BLaER1 treated with 17β-estradiol and CSF1 and Interleukin-3, amounts not matched to agents 10 nM and 100 nM (cell line): Measurements from ENCODE around the gene PVR.
"Not testable (repeated sequence)": the region's sequence is repeated elsewhere in the genome, so short reads cannot be mapped to it uniquely, and the experiment has no call there.

ENCODE experiments used
- H3K27ac ChIP-seq, 11 experiments: shearing (Covaris generic); formaldehyde crosslinking; 2 replicates each; pipeline ENCODE4 v1.8.1; 2022
- H3K27me3 ChIP-seq, 11 experiments: shearing (Covaris generic); formaldehyde crosslinking; 2 replicates each; pipeline ENCODE4 v1.8.1; 2022
- H3K36me3 ChIP-seq, 11 experiments: shearing (Covaris generic); formaldehyde crosslinking; 2 replicates each; pipeline ENCODE4 v1.8.1; 2022
- H3K4me1 ChIP-seq, 10 experiments: shearing (Covaris generic); formaldehyde crosslinking; 2 replicates each; pipeline ENCODE4 v1.8.1; 2022
- H3K4me2 ChIP-seq, 11 experiments: shearing (Covaris generic); formaldehyde crosslinking; 2 replicates each; pipeline ENCODE4 v1.8.1; 2022
- H3K4me3 ChIP-seq, 10 experiments: shearing (Covaris generic); formaldehyde crosslinking; 2 replicates each; pipeline ENCODE4 v1.8.1; 2022
- H3K9ac ChIP-seq, 11 experiments: shearing (Covaris generic); formaldehyde crosslinking; 2 replicates each; pipeline ENCODE4 v1.8.1; 2022
- H3K9me3 ChIP-seq, 11 experiments: shearing (Covaris generic); formaldehyde crosslinking; replicated peaks in 1 of 11; 2 replicates each; pipeline ENCODE4 v1.8.1; 2022
- H4K20me1 ChIP-seq, 11 experiments: shearing (Covaris generic); formaldehyde crosslinking; 2 replicates each; pipeline ENCODE4 v1.8.1; 2022
- Cebpa-rat ChIP-seq, 11 experiments: shearing (Covaris generic); IDR thresholded peaks; 2 replicates each; pipeline ENCODE4 v1.8.1; 2022

PVR gene

DNA sequence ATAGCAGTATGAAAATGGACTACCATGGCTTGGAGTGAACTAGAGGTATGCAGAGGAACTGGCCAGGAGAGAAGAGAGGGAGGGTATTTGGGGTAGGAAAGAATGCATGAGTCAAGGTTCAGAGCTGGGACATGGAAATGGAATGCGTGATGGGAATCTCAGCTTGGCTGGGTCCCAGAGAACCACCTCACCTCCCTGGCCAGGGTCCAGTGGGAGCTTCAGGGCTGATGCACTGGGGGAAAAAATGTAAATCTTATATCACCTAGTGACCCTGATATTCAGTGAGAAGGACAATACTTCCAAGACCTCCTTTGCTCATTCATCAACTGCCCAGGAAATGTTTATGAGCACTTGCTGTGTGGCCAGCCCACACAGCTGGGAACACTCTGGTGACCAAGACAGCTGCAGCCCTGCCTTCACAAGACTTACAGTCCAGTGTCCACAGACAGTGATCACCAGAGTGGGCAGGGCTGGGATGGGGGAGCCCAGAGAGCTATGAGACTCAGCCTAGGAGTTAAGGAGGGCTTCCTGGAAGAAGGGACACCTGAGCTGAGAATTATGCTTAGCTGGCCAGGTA, 17.6 kb upstream of the PVR start:
- no peak overlapping the region for H3K27ac ChIP-seq
- no peak overlapping the region for H3K4me3 ChIP-seq
- TF ChIP-seq Cebpa-rat (IDR thresholded peaks at IDR 0.05) = no peak
- no peak overlapping the region for H3K9ac ChIP-seq
- H3K27me3 ChIP-seq = no peaks in the 10 kb centered on the region
- H3K36me3 ChIP-seq = no peaks in the 10 kb centered on the region
- peaks cover 0 to 16% (median 6%) of the 10 kb centered on the region in 11 experiments; a peak in 9 of 22 replicates for H3K9me3 ChIP-seq
- H3K4me2 ChIP-seq = no peak overlapping the region
- peaks cover 0 to 27% (median 10%) of the 10 kb centered on the region in 10 experiments; a peak in 13 of 20 replicates for H3K4me1 ChIP-seq
- H4K20me1 ChIP-seq = no peaks in the 10 kb centered on the region

DNA sequence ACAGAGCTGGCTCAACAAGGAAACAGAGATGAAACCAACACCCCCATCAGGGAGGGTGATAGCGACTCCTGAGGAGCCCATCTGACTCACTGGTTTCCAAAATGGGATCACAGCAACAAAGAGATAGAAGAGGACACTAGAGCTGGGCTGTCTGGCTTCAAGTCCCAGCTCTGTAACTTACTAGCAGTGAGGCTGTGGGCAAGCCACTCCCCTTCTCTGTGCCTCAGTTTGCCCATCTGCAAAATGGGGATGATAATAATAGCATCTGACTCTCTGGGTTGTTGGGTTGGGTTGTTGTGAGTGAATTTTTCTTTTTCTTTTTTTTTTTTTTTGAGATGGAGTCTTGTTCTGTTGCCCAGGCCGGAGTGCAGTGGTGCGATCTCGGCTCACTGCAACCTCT, 16.1 kb upstream of the PVR start:
- Histone ChIP-seq H3K9ac (no peak overlapping the region), H3K36me3 (no peaks in the 10 kb centered on the region), H4K20me1 (no peaks in the 10 kb centered on the region), H3K4me1 (peaks cover 0 to 25% (median 10%) of the 10 kb centered on the region in 10 experiments; a peak in 13 of 20 replicates), H3K9me3 (peaks cover 0 to 16% (median 6%) of the 10 kb centered on the region in 11 experiments; a peak in 9 of 22 replicates), H3K4me3 (no peak overlapping the region), H3K27ac (no peak overlapping the region), H3K27me3 (no peaks in the 10 kb centered on the region), H3K4me2 (no peak overlapping the region)
- TF ChIP-seq Cebpa-rat (IDR thresholded peaks at IDR 0.05) = no peak

DNA sequence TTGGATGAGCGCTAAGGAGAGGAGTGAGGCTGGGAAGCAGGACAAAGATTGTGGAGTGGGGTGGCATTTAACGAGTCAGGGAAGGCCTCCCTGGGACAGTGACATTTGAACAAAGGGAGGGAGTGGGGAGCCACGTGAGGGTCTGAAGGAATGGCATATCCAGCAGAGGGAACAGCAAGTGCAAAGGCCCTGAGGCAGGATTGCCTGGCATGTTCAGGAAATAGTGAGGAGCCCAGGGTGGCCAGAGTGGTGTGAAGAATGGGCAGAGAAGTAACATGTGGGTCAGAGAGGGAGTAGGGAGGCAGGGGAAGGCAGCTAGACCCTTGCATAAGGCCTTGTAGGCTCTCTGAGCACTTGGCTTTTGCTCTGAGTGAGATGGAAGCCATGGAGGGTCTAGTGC, 14.9 kb upstream of the PVR start:
- Histone ChIP-seq H3K9ac (no peak overlapping the region), H3K4me3 (no peak overlapping the region), H3K27ac (no peak overlapping the region), H4K20me1 (no peaks in the 10 kb centered on the region), H3K36me3 (no peaks in the 10 kb centered on the region), H3K9me3 (peaks cover 0 to 16% (median 6%) of the 10 kb centered on the region in 11 experiments; a peak in 9 of 22 replicates), H3K27me3 (no peaks in the 10 kb centered on the region), H3K4me1 (peaks cover 0 to 19% (median 0%) of the 10 kb centered on the region in 10 experiments; a peak in 6 of 20 replicates), H3K4me2 (no peak overlapping the region)
- no peak for TF ChIP-seq Cebpa-rat (IDR thresholded peaks at IDR 0.05)

DNA sequence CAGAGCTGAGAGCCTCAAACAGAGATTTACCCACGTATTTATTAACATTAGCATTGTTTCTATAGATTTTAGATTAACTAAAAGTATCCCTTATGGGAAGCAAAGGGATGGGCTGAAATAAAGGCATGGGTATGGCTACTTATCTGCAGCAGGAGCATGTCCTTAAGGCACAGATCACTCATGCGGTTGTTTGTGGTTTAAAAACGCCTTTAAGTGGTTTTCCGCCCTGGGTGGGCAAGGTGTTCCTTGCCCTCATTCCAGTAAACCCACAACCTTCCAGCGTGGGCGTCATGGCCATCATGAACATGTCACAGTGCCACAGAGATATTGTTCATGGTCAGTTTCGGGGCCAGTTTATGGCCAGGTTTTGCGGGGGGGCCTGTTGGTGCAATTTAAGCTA, 12.1 kb upstream of the PVR start:
- not testable (repeated sequence) for H3K27ac ChIP-seq, H4K20me1 ChIP-seq, H3K36me3 ChIP-seq, H3K9ac ChIP-seq, H3K4me3 ChIP-seq, H3K4me2 ChIP-seq, H3K27me3 ChIP-seq, H3K9me3 ChIP-seq
- H3K4me1 ChIP-seq = peaks cover 0 to 34% (median 6%) of the 10 kb centered on the region in 10 experiments; a peak in 10 of 20 replicates

DNA sequence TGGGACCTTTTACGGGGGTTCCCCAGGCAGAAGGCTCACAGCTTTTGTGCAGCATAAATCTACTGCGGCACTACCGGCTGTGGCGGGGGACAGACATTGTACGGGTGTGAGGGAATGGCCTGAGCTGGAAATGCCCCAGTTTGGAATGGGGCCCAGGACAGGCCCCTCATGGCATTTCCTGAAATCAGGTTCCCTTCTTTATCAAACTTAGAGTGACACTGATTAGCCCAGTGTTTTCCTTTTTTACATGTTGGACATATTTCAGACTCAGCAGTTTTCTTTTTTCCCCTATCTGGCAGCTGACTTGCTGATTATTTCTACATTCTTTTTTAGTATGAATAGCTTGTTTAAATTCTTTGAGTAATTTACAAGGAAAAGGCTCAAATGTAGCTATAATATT, 9.7 kb upstream of the PVR start:
- H3K4me2 ChIP-seq = peak overlapping the region in 3 of 11 experiments; percentile 79 to 80 (median 79); a peak in 6 of 22 replicates
- not testable (repeated sequence) for H3K36me3 ChIP-seq, H4K20me1 ChIP-seq, H3K9ac ChIP-seq, H3K4me3 ChIP-seq, H3K27me3 ChIP-seq, H3K9me3 ChIP-seq
- H3K4me1 ChIP-seq = peaks cover 0 to 45% (median 6%) of the 10 kb centered on the region in 10 experiments; a peak in 10 of 20 replicates
- H3K27ac ChIP-seq = peak overlapping the region in 1 of 11 experiments; percentile 20; a peak in 1 of 22 replicates

DNA sequence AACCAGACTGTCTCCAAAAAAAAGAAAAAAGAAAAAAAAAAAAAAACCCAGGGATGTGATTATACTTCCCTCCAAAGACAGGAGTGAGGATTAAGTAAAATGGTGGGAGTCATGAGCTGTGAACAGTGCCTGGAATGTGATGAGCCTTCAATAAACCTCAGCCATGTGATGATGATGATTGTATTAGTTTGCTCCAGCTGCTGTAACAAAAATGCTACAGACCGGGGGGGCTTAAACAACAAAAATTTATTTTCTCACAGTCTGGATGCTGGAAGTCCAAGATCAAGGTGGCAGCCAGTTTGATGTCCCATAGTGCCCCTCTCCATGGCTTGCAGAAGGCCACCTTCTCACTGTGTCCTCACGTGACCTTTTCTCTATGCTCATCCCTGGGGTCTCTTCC, 8.9 kb upstream of the PVR start:
- H3K27ac ChIP-seq = no peak overlapping the region; a peak in 1 of 22 replicates
- H3K27me3 ChIP-seq = no peaks in the 10 kb centered on the region
- no peaks in the 10 kb centered on the region for H3K36me3 ChIP-seq
- no peak overlapping the region for H3K9ac ChIP-seq
- peaks cover 0 to 45% (median 6%) of the 10 kb centered on the region in 10 experiments; a peak in 10 of 20 replicates for H3K4me1 ChIP-seq
- no peaks in the 10 kb centered on the region for H4K20me1 ChIP-seq
- peak overlapping the region in 3 of 11 experiments; percentile 79 to 80 (median 79); a peak in 6 of 22 replicates for H3K4me2 ChIP-seq
- H3K4me3 ChIP-seq = no peak overlapping the region
- TF ChIP-seq Cebpa-rat (IDR thresholded peaks at IDR 0.05) = no peak
- H3K9me3 ChIP-seq = peaks cover 0 to 7% (median 0%) of the 10 kb centered on the region in 11 experiments; a peak in 1 of 22 replicates

DNA sequence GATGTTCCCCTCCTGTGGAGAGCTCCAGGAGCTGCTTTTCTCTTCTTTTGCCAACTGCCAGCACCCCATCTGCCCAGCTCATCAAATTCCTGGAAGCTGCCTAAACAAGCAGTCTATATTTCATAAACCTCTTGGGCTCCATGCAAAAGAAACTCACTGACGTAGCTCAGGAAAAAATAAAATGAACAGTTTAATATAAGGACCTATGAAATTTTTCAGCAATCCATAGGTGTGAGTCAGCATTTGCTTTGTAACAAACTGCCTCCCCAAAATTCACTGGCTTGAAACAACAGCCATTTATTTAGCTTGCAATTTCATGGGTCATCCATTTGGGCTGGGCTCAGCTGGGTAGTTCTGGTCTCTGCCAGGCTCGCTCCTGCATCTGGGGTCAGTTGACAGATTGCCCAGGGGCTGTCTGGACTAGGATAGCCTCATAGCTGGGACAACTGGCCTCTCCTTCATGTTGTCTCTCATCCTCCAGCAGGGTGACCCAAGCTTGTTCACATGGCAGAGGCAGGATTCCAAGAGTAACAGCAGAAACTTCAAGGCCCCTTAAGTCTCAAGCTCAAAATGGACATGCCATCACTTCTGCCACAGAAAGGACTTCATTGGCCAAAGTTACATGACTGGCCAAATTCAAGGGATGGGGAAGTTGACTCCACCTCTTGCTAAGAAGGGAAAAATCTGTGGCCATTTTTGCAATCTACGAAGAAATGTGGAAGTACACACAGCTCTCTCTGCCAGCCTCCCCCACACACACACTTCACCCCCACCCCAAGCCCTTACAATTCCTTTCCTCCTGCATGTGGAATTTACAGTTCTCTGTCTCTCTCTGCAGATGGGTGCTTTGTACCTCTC, 7.9 kb upstream of the PVR start:
- Histone ChIP-seq H3K9ac (peak overlapping the region in 1 of 11 experiments; percentile 30; a peak in 2 of 22 replicates), H3K4me3 (no peak overlapping the region), H3K4me1 (peaks cover 0 to 45% (median 6%) of the 10 kb centered on the region in 10 experiments; a peak in 10 of 20 replicates), H3K9me3 (0 out of 22 replicates have a peak, but pooled peaks cover 0 to 3% (median 0%) of the 10 kb centered on the region in 11 experiments), H3K4me2 (peak overlapping the region in 6 of 11 experiments; percentile 24 to 80 (median 75); a peak in 11 of 22 replicates), H3K36me3 (no peaks in the 10 kb centered on the region), H4K20me1 (no peaks in the 10 kb centered on the region), H3K27ac (peak overlapping the region in 4 of 11 experiments; percentile 41 to 67 (median 64); a peak in 7 of 22 replicates), H3K27me3 (no peaks in the 10 kb centered on the region)
- TF ChIP-seq Cebpa-rat (IDR thresholded peaks at IDR 0.05) = no peak

DNA sequence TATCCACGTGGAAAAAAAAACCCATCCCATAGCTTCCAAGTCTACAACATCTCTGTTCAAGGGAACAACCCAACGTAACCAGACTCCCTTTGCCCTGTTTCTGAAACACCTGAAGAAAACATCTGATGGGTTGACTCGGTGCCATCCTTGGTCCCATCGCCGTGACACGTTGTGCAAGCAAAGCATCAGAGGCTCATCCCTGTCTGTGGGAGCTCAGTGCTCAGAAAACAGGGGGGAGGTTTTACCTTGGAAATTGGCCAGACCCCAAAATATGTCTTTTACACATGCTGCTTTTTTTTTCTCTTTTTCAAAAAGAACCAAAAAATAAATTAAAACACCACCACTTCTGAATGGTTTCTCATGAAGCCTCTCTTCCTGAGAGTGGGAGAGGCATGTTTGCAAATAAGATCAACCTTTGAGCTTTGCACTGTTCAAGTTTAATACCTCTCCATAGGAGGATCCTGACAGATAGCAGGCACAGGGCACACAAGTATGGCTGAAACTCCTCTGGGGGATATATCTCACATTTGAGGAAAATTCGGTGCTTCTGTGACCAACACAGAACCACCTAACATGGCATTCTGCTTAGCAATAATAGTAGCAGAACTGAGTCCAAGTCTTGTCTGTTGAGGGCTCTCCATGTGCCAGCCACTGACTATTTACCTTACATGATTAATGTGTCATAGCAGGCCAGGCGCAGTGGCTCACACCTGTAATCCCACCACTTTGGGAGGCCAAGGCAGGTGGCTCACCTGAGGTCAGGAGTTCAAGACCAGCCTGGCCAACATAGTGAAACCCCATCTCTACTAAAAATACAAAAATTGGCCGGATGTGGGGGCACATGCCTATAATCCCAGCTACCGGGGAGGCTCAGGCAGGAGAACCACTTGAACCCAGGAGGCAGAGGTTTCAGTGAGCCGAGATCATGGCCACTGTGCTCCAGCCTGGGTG, 7.0 kb upstream of the PVR start:
- Histone ChIP-seq H3K4me1 (peaks cover 0 to 45% (median 6%) of the 10 kb centered on the region in 10 experiments; a peak in 10 of 20 replicates), H3K9me3 (no peaks in the 10 kb centered on the region), H3K4me2 (peak overlapping the region in 6 of 11 experiments; percentile 24 to 80 (median 75); a peak in 11 of 22 replicates), H3K9ac (peak overlapping the region in 2 of 11 experiments; percentile 30 to 33; a peak in 3 of 22 replicates), H3K4me3 (no peak overlapping the region), H4K20me1 (no peaks in the 10 kb centered on the region), H3K36me3 (no peaks in the 10 kb centered on the region), H3K27ac (peak overlapping the region in 4 of 11 experiments; percentile 16 to 67 (median 50); a peak in 7 of 22 replicates), H3K27me3 (no peaks in the 10 kb centered on the region)
- TF ChIP-seq Cebpa-rat (IDR thresholded peaks at IDR 0.05) = no peak
